GM12892 (cell line): Measurements from ENCODE around the gene ETV4.
"Not testable (repeated sequence)": the region's sequence is repeated elsewhere in the genome, so short reads cannot be mapped to it uniquely, and the experiment has no call there.

Source experiments
- POLR2A ChIP-seq: IDR thresholded peaks from 2 replicates; pipeline ENCODE4 v1.6.1; 2011; ENCODE audit warnings: low read depth, low read length, control low read depth
- POLR2AphosphoS5 ChIP-seq: IDR thresholded peaks from 2 replicates; pipeline ENCODE4 v1.6.1; 2011; ENCODE audit warnings: low read depth, low read length, control low read depth
- TAF1 ChIP-seq: IDR thresholded peaks from 2 replicates; pipeline ENCODE4 v1.6.1; 2011; ENCODE audit warnings: low read depth, mild to moderate bottlenecking, control low read depth, low read length, borderline replicate concordance

GRCh38 chr17:43511199-43511598 lies 34.9 kb downstream of the ETV4 start:
- not testable (repeated sequence) for TF ChIP-seq POLR2A, TAF1, POLR2AphosphoS5
